Measurements from ENCODE around the gene NCK2.

NCK2 gene

GRCh38 chr2:105815401-105815800 is 70.7 kb downstream of the NCK2 start:
- Histone ChIP-seq H2AFZ (no peak overlapping the region), H3K4me1 (peaks cover 13% of the 10 kb centered on the region), H3K4me3 (ENCODE audit: low read depth, low read length) (no peak overlapping the region), H3K9ac (no peak overlapping the region), H3K27ac (no peak overlapping the region), H3K36me3 (ENCODE audit: control insufficient read depth, insufficient read depth, low read length) (no peaks in the 10 kb centered on the region), H3K79me2 (peaks cover 22% of the 10 kb centered on the region), H3K4me2 (ENCODE audit: low read length) (no peak overlapping the region), H3K27me3 (ENCODE audit: control insufficient read depth, insufficient read depth, low read length) (no peaks in the 10 kb centered on the region), H3K9me3 (ENCODE audit: control insufficient read depth, low read length) (no peaks in the 10 kb centered on the region)
- no peak for TF ChIP-seq CTCF (IDR thresholded peaks at IDR 0.05)

GRCh38 chr2:105820151-105820550 is 75.4 kb downstream of the NCK2 start:
- peaks cover 46% of the 10 kb centered on the region for H3K79me2 ChIP-seq
- H2AFZ ChIP-seq, result no peak overlapping the region
- TF ChIP-seq CTCF (IDR thresholded peaks at IDR 0.05), result no peak
- H3K4me1 ChIP-seq, result no peaks in the 10 kb centered on the region
- no peak overlapping the region for H3K4me3 ChIP-seq (ENCODE audit: low read depth, low read length)
- no peaks in the 10 kb centered on the region for H3K9me3 ChIP-seq (ENCODE audit: control insufficient read depth, low read length)
- H3K9ac ChIP-seq, result no peak overlapping the region
- H3K36me3 ChIP-seq (ENCODE audit: control insufficient read depth, insufficient read depth, low read length), result no peaks in the 10 kb centered on the region
- H3K27ac ChIP-seq, result no peak overlapping the region
- no peaks in the 10 kb centered on the region for H3K27me3 ChIP-seq (ENCODE audit: control insufficient read depth, insufficient read depth, low read length)
- H3K4me2 ChIP-seq (ENCODE audit: low read length), result no peak overlapping the region

- TF ChIP-seq CTCF (IDR thresholded peaks at IDR 0.05), result no peak
- Histone ChIP-seq H3K27me3 (ENCODE audit: control insufficient read depth, insufficient read depth, low read length) (no peaks in the 10 kb centered on the region), H3K4me1 (no peaks in the 10 kb centered on the region), H2AFZ (no peak overlapping the region), H3K36me3 (ENCODE audit: control insufficient read depth, insufficient read depth, low read length) (no peaks in the 10 kb centered on the region), H3K9ac (no peak overlapping the region), H3K27ac (no peak overlapping the region), H3K79me2 (peaks cover 43% of the 10 kb centered on the region), H3K9me3 (ENCODE audit: control insufficient read depth, low read length) (no peaks in the 10 kb centered on the region), H3K4me3 (ENCODE audit: low read depth, low read length) (no peak overlapping the region), H3K4me2 (ENCODE audit: low read length) (no peak overlapping the region)
These were observed 76.0 kb downstream of the NCK2 start for GRCh38 chr2:105820691-105821090.

- Histone ChIP-seq H3K4me3 (ENCODE audit: low read depth, low read length) (no peak overlapping the region), H3K79me2 (peaks cover 46% of the 10 kb centered on the region), H2AFZ (no peak overlapping the region), H3K9ac (no peak overlapping the region), H3K27ac (no peak overlapping the region), H3K27me3 (ENCODE audit: control insufficient read depth, insufficient read depth, low read length) (no peaks in the 10 kb centered on the region), H3K9me3 (ENCODE audit: control insufficient read depth, low read length) (no peaks in the 10 kb centered on the region), H3K4me1 (no peaks in the 10 kb centered on the region), H3K36me3 (ENCODE audit: control insufficient read depth, insufficient read depth, low read length) (no peaks in the 10 kb centered on the region), H3K4me2 (ENCODE audit: low read length) (no peak overlapping the region)
- no peak for TF ChIP-seq CTCF (IDR thresholded peaks at IDR 0.05)
These were observed 76.9 kb downstream of the NCK2 start for GRCh38 chr2:105821428-105822125.

- Histone ChIP-seq H3K36me3 (ENCODE audit: control insufficient read depth, insufficient read depth, low read length) (no peaks in the 10 kb centered on the region), H3K4me3 (ENCODE audit: low read depth, low read length) (no peak overlapping the region), H3K79me2 (peaks cover 47% of the 10 kb centered on the region), H3K4me2 (ENCODE audit: low read length) (no peak overlapping the region), H3K27me3 (ENCODE audit: control insufficient read depth, insufficient read depth, low read length) (no peaks in the 10 kb centered on the region), H3K9me3 (ENCODE audit: control insufficient read depth, low read length) (no peaks in the 10 kb centered on the region), H3K4me1 (no peaks in the 10 kb centered on the region), H2AFZ (no peak overlapping the region), H3K27ac (no peak overlapping the region), H3K9ac (no peak overlapping the region)
- no peak for TF ChIP-seq CTCF (IDR thresholded peaks at IDR 0.05)
These were observed 77.5 kb downstream of the NCK2 start for GRCh38 chr2:105822186-105822585.
